AG08396 (cell line): ENCODE data around the gene TMEM59.
"Not testable (repeated sequence)": the region's sequence is repeated elsewhere in the genome, so short reads cannot be mapped to it uniquely, and the experiment has no call there.

Experiments
- DNase-seq: peaks from one replicate; pipeline ENCODE4 v3.0.0; 2012; ENCODE audit warnings: low spot score, mixed read lengths

Gene TMEM59

GRCh38 chr1:54013393-54014008 lies 39.5 kb downstream of the TMEM59 start:
- no peak for DNase-seq

DNA sequence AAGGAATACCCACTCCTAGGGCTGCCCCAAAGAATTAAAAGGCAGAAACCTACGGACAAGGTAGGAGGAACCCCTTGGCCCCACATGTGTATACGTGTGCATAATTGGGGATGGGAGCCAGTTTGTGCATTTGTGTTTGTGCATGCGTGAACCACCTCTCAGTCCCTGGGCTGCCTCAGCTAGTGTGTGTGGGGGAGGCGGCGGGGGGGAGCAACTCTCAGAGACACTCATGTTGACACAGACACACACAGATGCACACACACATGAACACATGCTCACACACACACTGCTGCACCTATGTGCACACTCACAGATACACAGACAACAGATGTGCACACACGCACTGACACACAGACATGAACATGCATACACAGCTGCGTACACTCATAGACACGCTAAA lies 40.1 kb downstream of the TMEM59 start:
- no peak for DNase-seq

- DNase-seq: no peak
These were observed 41.0 kb downstream of the TMEM59 start for GRCh38 chr1:54012008-54012325.

- DNase-seq: no peak
These were observed 41.5 kb downstream of the TMEM59 start for GRCh38 chr1:54011316-54012007.

- no peak for DNase-seq
These were observed 42.4 kb downstream of the TMEM59 start for GRCh38 chr1:54010415-54011117.

DNA sequence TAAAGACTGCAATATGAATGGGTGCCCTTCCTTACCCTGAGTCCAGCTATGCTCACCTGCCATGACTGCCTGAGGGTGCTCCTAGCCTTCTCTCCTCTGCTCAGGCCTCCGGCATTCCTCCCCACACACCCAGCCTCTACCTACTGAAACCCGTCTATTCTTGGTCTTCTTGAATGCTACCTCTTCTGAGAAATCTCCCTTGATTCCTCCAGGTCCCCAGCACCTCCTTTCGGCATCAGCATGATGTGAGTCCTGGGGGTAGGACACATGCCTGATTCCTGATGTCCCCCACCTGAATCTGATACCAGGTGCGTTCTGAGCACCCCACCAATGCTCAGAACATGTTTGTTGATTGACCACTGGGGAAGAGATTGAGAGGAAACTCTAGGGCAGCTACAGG lies 43.6 kb downstream of the TMEM59 start:
- DNase-seq: no peak

- no peak for DNase-seq
These were observed 44.1 kb downstream of the TMEM59 start for GRCh38 chr1:54008876-54009275.

DNA sequence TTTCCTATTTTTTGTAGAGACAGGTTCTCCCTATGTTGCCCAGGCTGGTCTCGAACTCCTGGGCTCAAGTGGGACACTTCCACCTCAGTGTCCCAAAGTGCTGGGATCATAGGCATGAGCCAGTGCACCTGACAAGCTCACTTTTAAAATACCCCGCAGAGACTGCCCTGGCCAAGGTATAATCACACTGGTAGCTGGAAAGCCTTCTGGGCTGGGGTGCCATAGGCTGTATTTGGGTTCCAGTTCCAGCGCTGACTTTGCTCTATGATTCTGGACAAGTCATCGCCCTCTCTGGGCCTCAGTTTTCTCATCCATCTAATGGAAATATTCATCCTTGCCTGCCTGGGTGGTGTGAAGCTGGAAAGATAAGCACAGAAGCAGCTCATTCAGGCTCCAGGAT lies 45.4 kb downstream of the TMEM59 start:
- no peak for DNase-seq

GRCh38 chr1:54006508-54006907 lies 46.5 kb downstream of the TMEM59 start:
- DNase-seq: no peak

- DNase-seq: no peak
These were observed 48.4 kb downstream of the TMEM59 start for GRCh38 chr1:54004481-54005049.

- not testable (repeated sequence) for DNase-seq
These were observed 49.1 kb downstream of the TMEM59 start for GRCh38 chr1:54003750-54004480.

GRCh38 chr1:54003249-54003646 lies 49.8 kb downstream of the TMEM59 start:
- no peak for DNase-seq

DNA sequence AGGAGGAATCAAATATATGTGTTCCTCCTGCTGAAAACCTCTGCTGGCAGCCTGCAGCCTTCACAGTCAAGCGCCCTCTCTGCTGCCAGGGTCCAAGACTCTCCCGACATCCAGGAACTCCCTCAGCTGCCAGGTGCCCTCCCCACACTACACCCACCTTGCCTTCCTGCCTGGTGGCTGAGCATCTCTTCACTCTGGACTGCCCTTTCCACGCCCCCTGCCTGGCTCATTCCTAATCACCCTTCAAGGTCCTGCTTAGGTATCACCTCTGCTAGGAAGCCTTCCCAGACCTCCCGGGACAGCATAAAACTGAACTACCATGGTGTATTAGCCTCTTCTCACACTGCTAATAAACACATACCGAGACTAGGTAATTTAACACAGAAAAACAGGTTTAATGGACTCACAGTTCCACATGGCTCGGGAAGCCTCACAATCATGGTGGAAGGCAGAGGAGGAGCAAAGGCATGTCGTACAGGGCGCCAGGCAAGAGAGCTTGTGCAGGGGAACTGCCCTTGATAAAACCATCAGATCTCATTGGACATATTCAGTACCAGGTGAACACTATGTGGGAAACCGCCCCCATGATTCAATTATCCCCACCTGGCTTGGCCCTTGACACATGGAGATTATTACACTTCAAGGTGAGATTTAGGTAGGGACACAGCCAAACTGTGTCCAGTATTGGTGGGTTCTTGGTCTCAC lies 50.3 kb downstream of the TMEM59 start:
- no peak for DNase-seq

- DNase-seq: no peak
These were observed 51.4 kb downstream of the TMEM59 start for GRCh38 chr1:54001591-54001990.

DNA sequence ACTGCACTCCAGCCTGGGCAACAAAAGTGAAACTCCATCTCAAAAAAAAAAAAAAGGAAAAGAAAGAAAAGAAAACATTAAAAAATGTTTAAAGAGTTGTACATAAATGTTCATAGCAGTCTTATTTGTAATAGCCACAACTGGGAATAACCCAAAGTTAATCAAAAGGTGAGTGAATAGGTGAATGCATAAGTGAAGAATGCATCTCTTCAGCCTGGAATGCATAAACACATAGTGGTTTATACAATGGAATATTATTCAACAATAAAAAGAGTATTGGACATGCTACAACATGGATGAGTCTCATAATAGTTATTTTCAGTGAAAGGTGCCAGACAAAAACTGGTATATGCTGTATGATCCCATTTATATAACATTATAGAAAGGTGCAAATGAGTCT lies 53.1 kb downstream of the TMEM59 start:
- DNase-seq: no peak

- no peak for DNase-seq
These were observed 54.8 kb downstream of the TMEM59 start for GRCh38 chr1:53998223-53998622.

DNA sequence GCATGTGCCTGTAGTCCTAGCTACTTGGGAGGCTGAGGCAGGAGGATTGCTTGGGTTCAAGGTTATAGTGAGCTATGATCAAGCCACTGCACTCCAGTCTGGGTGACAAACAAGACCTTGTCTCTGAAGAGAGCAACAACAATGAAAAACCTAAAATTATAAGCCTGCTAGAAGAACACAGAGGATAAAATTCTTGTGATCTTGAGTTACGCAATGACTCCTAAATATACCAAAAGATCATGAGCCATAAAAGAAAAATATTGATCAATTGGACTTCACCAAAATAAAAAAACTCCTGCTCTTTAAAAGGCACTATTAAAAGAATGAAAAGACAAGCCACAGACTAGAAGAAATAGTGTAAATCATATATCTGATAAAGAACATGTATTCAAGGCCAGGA lies 57.3 kb downstream of the TMEM59 start:
- no peak for DNase-seq

DNA sequence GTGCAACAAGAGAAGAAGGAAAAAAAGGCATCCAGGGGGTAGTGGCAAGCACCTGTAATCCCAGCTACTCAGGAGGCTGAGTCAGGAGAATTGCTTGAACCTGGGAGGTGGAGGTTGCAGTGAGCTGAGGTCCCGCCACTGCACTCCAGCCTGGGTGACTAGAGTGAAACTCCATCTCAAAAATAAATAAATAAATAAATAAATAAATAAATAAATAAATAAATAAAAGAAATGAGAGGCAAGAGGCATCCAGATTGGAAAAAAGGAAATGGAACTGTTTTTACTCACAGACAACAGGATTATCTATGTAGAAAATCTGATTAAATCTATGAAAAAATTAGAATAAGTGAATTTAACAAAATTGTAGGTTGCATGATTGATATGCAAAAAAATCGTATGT lies 58.5 kb downstream of the TMEM59 start:
- not testable (repeated sequence) for DNase-seq

DNA sequence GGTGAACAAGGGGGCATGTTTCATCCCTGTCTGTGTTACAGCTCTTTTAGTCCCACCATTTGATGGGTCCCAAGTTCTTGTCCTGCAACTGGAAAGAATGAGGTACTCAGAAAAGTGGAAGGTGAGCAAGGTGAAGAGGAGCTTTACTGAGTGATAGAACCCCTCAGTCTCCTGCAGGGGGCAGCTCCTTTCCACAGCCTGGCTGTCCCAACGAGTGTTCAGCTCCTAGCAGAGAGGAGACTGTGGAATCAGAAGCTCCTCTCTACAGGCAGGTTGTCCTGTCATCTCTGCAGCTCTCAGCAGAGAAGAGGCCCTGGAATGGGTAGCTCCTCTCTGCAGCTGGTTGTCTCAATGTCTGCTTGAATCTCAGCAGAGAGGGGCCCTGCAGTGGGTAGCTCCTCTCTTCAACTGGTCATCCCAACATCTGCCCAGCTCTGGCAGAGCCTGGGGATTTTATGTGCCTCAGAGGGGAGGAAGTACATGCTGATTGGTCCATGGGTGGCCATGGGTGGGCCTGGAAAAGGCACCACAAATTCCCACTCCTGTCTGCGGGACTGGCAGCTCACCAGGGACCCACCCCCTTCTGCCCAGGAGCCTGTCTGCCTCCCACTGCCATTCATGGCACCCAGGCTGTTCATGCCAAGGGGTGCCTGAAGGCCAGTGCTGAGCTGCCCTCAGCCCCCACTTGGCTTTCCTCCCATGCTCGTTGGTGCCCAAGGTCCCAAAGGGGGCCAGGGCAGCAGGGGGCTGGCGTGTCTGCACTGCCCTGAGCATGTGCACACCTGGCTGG lies 60.7 kb downstream of the TMEM59 start:
- DNase-seq: no peak

- DNase-seq: no peak
These were observed 65.1 kb downstream of the TMEM59 start for GRCh38 chr1:53987880-53988279.

DNA sequence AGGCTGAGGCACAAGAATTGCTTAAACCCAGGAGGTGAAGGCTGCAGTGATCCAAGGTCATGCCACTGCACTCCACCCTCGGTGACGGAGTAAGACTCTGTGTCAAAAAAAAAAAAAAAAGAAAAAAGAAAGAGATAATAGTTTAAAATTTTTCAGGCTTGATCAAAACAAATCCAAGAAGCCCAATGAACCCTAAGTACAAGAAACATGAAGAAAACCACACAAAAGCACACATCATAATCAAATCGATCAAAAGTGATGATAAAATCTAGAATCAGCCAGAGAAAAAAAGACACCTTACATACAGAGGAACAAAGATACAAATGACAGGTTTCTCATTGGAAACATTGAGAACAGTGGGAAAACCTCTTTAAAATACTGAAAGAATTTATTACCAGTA lies 66.5 kb downstream of the TMEM59 start:
- no peak for DNase-seq
